Hippocampal formation (tissue), 2 donors: ENCODE results near the gene SNRPA.
"Not testable (repeated sequence)": the region's sequence is repeated elsewhere in the genome, so short reads cannot be mapped to it uniquely, and the experiment has no call there.

Experiments
- DNase-seq, 2 donors: peaks; one replicate each; lab custom pipeline; 2025; lab: John Stamatoyannopoulos, UW

The SNRPA gene

DNA sequence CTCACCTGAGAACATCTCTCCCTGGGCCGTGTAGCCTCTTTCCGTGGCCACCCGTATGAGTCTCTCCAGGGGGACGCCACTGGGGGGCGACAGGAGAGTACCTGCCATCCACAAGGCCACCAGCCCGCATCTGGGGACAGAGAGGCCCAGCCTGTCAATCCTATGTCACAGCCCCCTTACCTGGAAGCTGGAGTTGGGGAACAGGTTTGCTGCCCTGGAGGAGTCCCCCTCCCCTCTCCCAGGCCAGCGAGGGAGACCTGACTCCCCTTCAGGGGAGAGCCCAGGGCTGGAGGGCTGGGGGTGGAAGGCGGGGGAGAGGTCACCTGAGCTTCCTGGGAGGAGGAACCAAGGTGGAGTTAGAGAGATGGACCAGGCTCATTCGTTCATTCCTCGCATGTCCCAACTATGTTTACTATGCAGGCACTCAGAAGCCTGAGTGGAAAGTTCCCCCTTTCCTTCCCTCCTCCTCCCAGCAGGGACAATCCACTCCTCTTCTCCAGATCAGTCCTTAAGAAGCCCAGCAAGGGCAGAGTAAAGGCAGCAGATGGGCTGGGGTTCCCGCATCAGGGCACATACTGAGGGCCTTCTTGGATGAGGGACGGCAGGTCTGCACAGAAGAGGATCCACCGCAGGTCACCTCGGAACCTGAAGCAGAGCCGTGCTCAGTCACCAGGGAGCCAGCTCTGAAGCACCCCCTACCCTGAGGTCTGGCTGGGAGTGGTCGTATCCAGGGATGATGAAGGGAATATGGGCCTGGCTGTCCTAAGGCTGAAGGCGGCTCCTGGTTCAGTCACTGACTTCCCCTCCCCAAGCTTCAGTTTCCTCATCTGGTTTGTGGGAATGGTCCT is 6.2 kb upstream of the SNRPA start:
- DNase-seq = no peak

DNA sequence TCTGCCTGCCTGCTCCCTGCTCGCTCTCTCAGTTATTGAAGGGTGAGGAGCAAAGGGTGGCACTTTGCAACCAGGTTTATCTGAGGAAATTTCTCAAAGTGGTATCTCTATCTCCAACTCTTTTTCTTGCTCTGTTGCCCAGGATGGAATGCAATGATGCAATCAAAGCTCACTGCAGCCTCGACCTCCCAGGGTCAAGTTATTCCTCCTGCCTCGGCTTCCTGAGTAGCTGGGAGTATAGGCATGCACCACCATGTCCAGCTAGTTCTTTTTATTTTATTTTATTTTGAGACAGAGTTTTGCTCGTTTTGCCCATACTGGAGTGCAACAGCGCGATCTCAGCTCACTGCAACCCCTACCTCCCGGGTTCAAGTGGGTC is 5.6 kb upstream of the SNRPA start:
- no peak for DNase-seq

DNA sequence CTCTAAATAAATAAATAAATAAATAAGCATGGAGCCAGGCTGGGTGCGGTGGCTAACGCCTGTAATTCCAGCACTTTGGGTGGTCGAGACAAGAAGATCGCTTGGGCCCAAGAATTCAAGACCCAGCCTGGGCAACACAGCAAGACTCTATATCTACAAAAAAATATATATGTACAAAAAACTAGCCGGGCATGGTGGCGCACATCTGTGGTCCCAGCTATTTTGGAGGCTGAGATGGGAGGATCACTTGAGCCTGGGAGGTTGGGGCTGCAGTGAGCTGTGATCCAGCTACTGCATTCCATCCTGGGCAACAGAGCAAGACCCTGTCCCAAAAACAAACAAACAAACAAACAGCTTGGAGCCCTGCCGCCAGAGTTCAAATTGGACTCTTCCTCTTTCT is 3.5 kb upstream of the SNRPA start:
- no peak for DNase-seq

DNA sequence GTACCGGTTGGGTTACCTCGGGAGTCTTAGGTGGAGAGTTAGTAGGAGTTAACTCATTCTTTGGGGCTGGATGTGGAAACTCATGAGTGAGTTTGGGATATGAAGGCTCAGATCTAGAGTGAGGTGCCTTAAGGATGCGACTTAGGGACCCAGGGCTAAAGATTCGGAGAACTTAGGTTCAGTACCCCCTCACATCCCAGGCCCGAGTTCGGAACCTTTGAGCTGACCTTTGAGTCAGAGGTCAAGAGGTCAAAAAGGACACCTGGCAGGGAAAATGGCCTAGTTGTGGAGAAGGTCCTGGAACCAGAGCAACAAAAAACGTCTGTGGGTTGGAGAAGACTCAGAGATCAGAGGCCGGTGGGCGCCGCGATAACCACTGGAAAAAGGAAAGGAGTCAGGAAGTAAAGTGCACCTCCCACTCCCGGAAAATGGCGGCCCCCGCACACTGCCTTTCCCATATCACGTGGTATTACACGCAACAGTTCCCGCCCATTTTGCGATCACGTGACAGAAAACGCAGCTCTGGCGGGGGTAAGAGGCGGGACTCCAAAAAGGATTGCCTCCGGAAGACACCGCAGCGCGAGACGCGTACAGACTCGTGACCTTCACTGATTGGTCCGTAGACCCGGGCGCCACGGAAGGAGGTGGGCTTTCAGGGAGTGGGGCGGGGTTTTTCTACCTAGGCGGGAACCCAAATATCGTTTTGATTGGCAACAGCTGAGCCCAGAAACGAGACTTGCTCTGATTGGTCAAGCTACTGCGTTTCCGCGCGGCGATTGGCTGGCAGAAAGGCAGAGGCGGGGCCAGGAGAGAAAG is 737 bp upstream of the SNRPA start, which contains the start of gene ACTMAP:
Gene ACTMAP (minus strand): TSS at position 420 of the 816 bp plus-strand sequence. CDS start 674 bp downstream, outside the sequence.
- peak; percentile 99 to 100 for DNase-seq

DNA sequence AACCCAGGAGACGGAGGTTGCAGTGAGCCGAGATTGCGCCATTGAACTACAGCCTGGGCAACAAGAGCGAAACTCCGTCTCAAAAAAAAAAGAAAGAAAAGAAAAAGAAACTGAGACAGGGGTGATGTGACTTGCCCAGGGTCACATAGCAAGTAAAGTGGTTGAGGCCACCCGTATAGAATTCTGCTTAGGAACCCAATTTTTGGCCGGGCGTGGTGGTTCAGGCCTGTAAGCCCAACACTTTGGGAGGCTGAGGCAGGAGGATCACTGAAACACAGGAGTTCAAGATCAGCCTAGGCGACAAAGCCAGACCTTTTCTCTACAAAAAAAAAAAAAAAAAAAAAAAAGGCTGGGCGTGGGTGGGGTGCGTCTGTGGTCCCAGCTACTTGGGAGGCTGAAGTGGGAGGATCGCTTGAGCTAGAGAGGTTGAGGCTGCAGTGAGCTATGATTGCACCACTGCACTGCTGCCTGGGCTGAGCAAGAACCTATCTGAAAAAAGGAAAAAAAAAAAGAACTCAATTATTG is 1.3 kb downstream of the SNRPA start:
- DNase-seq = no peak

DNA sequence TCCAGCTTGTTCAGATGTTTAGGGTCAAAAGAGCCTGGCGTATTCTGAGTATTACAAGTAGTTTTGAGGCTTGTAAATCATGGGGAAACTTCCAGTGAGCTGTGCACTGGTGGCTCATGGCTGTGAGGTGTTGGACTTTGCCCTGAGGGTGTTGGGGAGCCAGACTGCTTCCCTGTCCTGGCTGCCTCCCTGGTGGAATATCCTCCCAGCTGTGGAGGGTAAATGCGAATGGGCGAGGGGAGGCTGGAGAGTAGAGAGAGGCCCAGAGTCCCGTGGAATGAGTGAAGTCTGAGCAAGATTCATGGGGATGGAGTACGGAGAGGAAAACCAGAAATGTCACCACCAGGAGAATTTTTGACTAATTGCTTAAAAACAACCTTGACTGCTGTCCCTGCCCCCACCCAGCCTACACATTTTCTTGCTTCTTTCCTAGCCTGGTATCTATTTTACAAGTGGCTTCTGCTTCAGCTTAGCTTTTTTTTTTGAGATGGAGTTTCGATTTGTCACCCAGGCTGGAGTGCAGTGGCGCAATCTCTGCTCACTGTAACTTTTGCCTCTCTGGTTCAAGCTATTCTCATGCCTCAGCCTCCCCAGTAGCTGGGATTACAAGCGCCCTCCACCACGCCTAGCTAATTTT is 3.7 kb downstream of the SNRPA start:
- DNase-seq = no peak

DNA sequence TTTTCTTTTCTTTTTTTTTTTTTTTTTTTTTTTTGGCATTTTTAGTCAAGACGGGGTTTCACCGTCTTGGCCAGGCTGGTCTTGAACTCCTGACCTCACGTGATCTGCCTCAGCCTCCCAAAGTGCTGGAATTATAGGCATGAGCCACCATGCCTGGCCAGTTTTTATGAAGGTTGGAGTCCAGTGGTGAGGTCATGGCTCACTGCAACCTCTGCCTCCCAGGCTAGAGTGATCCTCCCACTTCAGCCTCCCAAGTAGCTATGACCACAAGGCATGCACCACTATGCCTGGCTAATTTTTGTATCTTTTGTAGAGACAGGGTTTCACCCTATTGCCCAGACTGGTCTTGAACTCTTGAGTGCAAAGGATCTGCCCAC is 4.2 kb downstream of the SNRPA start:
- no peak for DNase-seq

DNA sequence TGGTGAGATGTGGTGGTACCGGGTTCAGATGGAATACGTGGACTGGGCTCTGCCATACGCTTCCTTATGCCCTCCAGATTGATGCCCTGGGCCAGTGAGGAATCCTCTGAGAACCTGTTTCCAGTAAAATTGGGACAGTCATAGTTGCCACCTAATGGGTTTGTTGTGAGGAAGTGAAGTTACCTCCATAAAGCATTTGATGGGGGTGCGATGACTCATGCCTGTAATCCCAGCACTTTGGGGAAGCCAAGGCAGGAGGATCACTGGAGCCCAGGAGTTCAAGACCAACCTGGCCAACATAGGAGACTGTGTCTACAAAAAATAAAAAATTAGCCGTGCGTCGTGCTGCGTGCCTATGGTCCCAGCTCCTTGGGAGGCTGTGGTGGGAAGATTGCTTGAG is 4.8 kb downstream of the SNRPA start:
- DNase-seq = no peak

DNA sequence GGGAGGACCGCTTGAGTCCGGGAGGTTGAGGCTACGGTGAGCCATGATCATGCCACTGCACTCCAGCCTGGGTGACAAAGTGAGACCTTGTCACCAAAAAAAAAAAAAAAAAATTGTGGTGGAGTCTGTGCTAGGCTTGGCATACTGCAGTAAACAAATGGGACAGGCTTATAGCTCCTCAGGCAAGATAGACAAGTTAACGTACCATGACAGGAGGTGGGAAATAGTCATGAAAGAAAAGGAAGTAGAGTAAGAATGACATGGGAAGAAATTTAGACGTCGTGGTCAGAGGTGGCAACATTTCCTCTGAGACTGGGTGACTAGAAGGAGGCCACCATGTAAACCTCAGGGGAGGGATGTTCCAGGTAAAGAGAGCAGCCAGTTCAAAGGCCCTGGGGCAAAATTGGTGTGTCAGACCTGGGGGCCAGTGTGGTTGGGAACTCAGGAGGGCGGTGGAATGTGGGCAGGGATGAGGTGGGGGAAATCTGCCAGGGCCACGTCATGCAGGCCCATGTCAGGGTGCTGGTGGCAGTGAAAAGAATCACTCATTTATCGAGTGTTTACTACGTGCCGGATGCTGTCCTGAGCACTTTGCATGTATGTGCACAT is 5.6 kb downstream of the SNRPA start:
- no peak for DNase-seq

DNA sequence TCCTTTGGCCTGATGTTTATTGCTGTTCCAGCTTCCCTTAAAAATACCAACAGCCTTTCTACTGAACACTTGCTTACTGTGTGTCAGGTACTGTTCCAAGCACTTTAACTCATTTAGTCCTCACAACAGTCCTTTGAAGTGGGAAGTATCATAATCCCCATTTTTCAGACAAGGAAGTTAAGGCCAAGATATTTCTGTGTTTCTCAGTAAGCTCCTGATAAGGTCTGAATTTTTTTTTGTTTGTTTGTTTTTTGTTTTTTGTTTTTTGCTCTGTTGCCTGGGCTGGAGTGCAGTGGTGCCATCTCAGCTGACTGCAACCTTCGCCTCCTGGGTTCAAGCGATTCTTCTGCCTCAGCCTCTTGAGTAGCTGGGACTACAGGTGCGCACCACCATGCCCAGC is 7.5 kb downstream of the SNRPA start:
- DNase-seq = no peak

DNA sequence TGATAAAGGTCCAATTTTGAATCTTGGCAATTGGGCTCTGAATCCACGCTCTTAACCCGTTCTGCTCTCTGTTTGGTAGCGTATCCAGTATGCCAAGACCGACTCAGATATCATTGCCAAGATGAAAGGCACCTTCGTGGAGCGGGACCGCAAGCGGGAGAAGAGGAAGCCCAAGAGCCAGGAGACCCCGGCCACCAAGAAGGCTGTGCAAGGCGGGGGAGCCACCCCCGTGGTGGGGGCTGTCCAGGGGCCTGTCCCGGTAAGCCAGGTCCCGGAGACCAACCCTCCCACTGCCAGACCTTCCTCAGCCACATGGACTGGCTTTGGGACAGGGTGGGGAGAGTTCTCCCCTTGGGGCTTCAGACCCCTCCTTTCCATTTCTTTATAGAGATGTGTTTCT is 8.3 kb downstream of the SNRPA start:
- DNase-seq = no peak

DNA sequence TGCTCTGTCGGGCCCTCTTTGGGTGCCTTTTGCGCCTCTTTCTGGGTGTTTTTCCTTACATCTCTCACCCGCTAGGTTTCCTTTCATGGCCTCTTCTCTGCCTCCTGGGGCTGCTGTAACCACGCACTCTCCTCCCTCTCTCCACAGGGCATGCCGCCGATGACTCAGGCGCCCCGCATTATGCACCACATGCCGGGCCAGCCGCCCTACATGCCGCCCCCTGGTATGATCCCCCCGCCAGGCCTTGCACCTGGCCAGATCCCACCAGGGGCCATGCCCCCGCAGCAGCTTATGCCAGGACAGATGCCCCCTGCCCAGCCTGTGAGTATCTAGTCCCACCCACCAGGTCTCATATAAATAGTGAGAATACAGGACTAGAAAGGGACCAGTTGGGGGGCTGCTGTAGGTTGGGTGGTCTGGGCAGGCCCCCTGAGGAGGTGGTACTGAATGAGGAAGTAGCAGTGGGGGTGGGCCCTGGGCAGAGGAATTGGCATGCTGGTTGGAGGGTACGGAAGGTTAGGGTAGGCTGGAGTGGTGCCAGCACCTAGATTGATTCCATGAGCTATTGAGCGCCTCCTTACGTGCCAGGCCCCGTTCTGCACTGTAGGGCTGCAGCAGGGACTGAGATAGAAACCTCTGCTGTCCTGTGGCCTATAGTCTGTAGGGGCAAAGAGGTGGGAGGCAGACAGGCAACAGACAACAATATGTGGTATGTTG is 11.9 kb downstream of the SNRPA start:
- no peak for DNase-seq

DNA sequence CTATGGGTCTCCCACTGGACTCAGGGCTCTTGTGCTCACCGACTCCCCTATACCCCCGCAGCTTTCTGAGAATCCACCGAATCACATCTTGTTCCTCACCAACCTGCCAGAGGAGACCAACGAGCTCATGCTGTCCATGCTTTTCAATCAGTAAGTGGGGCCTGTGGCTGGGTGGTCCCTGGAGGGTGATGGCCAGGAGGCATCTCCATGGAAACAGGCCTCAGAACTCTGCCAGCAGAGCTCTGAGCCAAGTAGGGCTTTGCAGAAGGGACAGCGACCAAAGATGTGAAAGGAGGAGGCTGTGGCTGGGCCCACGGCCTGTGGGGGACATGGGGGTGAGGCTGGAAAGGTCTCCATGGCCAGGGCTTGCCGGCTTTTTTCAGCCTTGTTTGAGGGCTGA is 12.5 kb downstream of the SNRPA start:
- no peak for DNase-seq

DNA sequence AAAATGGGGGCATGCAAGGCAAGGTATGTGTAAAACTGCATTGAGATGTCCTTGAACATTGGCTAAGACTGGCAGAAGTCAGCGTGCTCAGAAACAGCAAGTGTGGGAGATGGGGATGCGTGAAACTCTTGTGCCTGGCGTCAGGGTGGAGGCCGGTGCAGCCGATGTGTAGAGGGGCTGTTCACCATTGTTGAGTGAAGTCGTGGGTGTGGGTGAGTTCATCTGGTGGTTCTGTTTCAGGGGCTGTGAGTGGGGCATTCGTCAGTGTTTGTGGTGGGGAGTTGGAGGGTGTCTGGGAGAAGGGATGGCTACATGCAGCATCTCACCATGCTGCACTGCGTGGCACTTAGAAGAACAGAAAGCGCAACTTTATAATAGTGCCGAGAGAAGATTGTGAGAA is 13.0 kb downstream of the SNRPA start:
- DNase-seq = no peak

DNA sequence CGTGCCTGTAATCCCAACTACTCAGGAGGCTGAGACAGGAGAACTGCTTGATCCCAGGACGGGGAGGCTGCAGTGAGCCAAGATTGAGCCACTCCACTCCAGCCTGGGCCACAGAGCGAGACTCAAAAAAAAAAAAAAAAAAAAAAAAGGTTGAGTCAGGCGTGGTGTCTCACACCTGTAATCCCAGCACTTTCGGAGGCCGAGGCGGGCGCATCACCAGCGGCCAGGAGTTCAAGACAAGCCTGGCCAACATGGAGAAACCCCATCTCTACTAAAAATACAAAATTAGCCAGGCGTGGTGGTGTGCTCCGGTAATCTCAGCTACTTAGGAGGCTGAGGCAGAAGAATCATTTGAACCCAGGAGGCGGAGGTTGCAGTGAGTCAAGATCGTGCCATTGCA is 15.4 kb downstream of the SNRPA start:
- not testable (repeated sequence) for DNase-seq

DNA sequence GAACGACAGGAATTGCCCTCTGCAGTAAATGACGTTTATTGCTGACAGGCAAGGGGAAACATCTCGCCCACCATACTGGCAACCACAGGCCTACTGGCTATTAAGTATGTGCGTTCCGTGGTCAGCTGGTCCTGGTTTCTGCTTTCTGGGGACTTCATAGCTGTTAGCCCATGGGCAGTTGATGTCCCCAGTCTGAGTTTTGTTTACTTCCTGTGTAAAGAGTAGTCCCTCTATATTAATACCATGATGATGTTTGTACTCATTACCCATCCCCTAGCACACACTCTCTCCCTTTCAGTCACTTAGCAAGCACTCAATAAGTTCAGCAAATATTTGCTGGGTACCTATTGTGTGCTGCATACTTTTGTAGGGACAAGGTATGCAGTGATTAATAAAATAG is 17.9 kb downstream of the SNRPA start:
- DNase-seq = no peak

DNA sequence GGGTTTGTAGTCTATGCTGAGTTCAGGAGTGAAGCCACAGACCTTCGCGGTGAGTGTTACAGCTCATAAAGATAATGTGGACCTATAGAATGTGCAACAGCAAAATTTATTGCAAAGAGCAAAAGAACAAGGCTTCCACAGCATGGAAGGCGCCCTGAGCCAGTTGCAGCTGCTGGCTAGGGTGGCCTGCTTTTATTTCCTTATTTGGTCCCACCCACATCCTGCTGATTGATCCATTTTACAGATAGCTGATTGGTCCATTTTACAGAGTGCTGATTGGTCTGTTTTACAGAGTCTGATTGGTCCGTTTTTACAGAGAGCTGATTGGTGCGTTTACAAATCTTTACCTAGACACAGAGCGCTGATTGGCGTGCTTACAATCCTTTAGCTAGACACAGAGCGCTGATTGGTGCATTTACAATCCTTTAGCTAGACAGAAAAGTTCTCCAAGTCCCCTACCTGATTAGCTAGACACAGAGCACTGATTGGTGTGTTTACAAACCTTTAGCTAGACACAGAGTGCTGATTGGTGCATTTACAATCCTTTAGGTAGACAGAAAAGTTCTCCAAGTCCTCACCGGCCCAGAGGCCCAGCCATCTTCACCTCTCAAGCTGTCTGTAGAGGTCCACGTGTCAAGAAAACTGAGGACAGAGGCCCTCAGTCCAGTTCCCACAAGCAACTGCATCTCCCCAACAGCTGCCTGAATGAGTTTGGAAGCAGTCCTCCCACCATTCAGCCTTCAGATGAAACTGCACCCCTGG is 20.3 kb downstream of the SNRPA start:
- not testable (repeated sequence) for DNase-seq

DNA sequence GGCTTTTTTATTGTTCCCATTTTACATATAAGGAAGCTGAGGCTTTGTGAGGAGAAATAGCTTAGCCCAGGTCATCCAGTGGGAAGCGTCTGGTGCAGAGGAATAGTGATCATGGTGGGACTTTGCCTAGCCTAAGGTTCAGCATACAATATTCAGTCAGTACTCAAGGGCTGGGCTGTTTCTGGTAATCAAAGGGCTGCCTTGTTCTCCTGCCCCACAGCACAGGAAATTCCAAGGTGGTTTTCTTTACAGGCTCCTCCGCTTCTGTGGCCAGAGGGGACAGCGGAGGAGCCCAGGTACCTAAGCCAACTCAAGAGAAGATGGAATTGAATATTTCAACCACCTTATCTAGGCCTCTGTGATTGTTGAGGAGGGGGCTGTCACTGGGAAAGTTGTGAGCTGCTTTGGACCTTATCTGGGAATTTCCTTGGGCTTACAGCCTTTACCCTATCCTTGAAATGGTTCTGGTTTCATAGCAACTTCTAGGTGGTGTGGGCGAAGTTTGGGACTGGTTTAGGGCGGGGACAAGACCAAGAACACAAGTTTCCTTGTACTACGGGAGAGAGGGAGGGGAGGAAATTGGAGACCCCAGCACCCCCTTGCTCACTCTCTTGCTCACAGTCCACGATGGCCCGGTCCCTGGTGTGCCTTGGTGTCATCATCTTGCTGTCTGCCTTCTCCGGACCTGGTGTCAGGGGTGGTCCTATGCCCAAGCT is 24.1 kb downstream of the SNRPA start, which contains the start of gene MIA:
Gene MIA (plus strand): TSS at position 606 of the 716 bp plus-strand sequence. CDS start 22 bp downstream, at position 628.
- DNase-seq = no peak

DNA sequence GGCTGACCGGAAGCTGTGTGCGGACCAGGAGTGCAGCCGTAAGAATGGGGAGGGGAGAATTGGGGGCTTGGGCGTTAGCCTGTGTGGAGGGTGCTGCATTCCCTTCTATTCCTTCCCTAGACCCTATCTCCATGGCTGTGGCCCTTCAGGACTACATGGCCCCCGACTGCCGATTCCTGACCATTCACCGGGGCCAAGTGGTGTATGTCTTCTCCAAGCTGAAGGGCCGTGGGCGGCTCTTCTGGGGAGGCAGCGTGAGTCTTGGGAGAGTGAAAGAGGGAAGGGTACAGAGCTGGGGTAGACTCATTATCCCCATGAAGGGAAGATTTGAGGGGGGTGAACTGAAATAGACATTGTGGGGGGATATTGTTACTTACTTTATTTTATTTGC is 24.6 kb downstream of the SNRPA start:
- DNase-seq = no peak

DNA sequence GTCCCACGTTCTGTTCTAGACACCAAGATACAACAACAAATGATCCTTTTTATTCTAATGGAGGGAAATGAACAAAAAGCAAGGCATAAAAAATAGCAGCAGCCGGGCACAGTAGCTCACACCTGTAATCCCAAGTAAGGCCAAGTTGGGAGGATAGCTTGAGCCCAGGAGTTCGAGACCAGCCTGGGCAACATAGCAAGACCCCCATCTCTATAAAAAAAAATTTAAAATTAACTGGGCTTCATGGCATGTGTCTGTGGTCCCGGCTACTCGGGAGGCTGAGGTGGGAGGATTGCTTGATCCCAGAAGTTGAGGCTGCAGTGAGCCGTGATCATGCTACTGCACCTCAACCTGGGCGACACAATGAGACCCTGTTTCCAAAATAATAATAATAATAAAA is 25.4 kb downstream of the SNRPA start:
- DNase-seq = no peak
